Kidney glomerular epithelial cell (primary cell): Measurements from ENCODE around the gene LBHD1.
A peak's percentile ranks its signal among the peaks of the same experiment; 100 is the strongest.
"Not testable (repeated sequence)": the region's sequence is repeated elsewhere in the genome, so short reads cannot be mapped to it uniquely, and the experiment has no call there.

Experiments used
- DNase-seq: peaks from one replicate; lab custom pipeline; 2025; lab: John Stamatoyannopoulos, UW

Gene LBHD1

DNA sequence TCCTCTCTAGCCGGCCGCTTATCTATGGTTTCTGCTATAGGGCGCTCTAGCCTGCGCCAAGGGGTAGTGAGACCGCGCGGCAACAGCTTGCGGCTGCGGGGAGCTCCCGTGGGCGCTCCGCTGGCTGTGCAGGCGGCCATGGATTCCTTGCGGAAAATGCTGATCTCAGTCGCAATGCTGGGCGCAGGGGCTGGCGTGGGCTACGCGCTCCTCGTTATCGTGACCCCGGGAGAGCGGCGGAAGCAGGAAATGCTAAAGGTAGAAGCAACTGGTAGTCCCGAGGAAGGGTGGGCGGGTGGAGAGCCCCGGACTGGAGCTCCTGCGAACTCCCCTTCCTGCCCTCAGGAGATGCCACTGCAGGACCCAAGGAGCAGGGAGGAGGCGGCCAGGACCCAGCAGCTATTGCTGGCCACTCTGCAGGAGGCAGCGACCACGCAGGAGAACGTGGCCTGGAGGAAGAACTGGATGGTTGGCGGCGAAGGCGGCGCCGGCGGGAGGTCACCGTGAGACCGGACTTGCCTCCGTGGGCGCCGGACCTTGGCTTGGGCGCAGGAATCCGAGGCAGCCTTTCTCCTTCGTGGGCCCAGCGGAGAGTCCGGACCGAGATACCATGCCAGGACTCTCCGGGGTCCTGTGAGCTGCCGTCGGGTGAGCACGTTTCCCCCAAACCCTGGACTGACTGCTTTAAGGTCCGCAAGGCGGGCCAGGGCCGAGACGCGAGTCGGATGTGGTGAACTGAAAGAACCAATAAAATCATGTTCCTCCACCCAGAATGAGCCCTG, at the start of gene LBHD1, which contains the start of gene UQCC3:
Gene LBHD1, minus strand, starts transcription at position 660 of the 782 bp plus-strand sequence. CDS start 2,236 bp downstream, outside the sequence.
Gene UQCC3, plus strand, starts transcription at position 66 of the 782 bp plus-strand sequence. Its CDS starts 73 bp downstream, at position 139.
- DNase-seq = peak; percentile 84

GRCh38 chr11:62719302-62719978, 47.4 kb upstream of the LBHD1 start:
- no peak for DNase-seq

DNA sequence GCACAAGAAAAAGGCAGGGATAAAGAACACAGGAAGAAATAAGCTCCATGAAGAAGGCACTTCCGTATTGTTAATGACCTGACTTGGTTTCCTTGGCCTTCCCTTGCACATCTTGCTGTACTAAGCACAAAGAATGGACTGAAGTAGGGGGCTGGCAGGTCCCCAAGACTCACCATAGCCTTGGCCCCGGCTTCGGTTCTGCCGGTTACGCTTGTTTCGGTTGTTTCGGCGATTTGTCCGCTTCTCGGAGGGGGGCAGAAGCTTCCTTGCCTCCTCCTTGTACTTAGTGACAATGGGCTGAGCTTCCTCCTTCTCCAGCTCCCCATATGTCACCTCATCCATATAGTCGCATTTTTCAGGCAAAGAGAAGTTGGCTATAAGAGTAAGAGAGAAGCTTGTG, 44.7 kb upstream of the LBHD1 start:
- no peak for DNase-seq

DNA sequence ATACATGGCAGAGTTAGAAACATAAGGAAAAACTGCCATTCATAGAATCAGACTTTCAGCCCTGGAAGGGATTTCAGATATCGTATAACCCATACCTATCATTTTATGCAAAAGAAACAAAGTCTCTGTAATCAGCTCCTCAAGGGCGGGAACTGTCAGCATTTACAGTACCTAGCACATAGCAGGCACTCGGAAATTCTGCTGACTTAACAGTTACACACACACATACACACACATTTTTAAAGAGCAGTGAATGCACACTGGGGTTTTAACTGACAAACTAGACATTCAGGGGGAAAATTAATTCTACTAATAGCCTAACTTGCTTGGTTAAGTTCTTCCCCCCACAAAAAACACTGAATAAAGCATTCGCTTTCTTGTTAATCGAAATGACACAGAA, 44.1 kb upstream of the LBHD1 start:
- DNase-seq = no peak

DNA sequence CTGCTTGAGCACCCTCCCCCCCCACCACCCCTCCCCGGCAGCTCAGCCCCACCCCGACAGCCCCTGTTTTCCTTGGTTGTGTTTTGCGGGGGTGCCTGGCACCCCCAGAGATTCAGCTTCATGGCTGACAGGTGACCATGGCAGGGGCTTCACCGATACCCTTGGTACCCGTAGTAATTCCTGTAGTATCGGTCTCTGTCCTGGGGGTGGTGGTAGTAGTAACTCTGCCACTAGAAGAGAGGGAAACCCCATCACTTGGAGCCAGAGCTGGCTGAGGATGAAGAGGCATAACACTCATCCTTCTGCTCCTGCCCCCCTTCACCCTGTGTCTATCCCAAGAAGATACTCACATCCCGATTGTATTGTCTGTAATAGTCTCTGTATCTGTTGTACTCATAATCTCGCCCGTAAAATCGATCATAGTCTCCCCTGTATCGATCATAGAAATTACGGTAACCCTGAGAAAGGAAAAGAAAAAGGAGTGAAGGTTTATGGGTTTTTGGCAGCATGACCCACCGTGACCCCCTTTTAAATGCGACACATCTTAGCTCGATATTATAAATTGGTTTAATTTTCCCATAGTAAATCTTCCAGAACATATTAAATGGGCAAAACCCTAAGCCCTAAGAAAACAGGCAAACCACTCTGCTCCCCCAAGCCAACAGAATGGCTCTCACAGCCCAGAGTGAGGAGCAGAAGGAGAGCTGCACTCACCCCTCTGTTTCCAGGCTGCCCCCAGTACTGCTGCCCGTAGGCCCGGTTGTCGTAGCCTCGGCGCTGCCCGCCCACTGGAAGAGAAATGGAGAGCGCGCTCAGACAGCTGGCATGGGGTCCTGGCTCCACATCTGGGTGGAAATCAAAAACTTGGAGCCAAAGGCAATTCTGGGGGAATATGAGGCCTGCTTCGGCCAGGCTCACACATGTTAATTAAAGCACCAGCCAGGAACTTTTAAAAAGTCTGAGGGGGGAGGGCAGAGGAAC, 43.4 kb upstream of the LBHD1 start:
- DNase-seq = no peak

- DNase-seq = peak; percentile 36
Measured at GRCh38 chr11:62713343-62713742, 41.3 kb upstream of the LBHD1 start.

GRCh38 chr11:62712861-62713260, 40.8 kb upstream of the LBHD1 start:
- DNase-seq = no peak

- no peak for DNase-seq
Measured at GRCh38 chr11:62712276-62712812, 40.3 kb upstream of the LBHD1 start.

DNA sequence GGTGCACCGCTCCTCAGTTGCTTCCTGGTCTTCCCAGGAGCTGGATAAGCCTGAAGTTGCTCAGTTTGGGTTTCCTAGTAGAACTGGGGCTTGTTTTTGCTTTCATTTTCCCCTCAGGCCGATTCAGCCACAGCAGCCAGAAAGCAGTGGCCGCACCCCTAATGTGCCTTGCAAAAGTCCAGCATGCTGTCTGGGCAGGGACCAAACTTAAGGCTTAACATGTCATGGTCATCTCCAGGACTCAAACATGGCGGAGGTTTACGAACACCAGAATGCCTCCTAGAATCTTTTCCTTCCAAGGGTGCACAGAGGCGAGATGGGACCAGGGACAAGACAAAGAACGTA, 37.9 kb upstream of the LBHD1 start:
- DNase-seq = no peak

DNA sequence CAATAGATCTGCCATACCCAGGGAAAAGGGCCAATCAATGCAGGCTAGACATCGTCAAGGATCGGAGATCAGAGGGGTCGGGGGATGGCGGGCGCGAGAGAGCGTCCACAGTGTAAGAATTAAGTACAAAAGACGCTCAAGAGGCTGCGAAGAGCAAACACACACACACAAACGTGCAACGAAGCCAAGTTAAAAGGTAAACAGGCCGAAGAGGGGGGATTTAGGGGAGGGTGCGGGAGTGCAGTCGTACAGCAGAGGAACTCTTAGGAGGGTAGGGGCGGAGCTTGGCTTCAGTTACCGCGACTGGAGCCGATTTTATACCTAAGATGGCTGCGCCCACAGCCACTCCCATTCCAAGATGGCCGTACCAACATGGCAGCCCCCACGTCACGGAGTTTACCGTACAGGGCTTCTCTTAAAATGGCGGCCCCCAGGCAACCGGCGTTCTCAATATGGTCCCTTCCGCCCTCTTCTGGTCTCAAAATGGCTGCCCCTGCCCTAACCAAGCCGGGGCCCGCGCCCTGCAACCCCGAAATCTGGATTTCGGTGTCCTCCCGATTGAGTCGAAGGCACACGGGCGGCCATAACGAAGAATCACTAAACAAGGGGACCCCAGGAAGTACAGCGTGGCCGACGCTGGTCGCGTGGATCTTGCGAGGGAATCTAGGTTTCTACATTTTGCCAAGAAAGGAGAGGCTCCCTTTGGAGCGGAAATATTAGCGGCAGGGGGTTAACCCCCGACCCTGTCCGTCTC, 37.4 kb upstream of the LBHD1 start:
- peak; percentile 93 for DNase-seq

- DNase-seq = no peak
Measured at GRCh38 chr11:62708793-62709192, 36.7 kb upstream of the LBHD1 start.

DNA sequence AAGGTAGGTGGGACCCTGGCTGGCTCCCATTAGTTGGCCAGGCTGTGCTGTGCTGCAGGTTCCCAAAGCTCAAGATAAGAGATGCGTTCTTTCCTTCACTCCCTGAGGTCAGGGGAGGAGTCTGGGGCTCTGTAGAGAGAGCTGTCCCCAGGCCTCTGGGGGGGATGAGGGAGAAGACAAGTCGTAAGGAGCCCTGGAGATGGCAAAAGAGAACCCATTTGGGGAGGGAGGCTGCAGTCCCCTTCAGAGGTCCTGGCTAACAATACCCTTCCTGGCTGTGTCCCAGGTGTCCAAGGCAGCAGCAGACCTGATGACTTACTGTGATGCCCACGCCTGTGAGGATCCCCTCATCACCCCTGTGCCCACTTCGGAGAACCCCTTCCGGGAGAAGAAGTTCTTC, 36.3 kb upstream of the LBHD1 start:
- DNase-seq = no peak

DNA sequence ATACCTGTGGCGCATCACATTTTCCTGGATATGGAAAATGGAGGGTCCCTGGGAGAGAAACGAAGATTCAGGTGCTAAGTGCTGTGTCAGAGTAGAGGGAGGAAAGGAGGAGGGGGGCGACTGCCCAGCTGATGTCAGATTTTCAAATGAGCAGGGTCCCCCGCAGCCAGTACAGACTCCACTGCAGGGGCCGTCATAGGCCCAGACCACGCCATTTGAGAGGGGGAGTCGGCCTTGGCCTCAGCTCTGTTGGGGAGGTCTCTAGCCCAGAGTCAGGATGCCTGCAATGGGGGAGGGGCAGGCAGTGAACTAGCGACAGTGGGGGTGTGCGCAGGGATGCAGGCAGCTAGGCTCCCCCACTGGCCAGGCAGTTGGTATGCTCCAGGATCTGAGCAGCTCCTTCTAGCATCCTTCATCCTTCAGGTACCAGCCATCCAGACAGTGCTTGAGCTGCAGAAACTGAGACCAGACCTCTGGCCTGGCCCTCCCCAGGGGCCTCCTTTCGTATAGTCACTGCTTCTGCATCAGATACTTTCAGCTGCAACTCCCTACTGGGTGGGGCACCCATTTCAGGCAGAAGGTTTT, 35.3 kb upstream of the LBHD1 start, which contains the start of the genes BSCL2 and GNG3:
Gene BSCL2, minus strand, starts transcription at position 148 of the 585 bp plus-strand sequence. CDS start 229 bp downstream, outside the sequence.
Gene GNG3, plus strand, starts transcription at position 400 of the 585 bp plus-strand sequence. CDS start 620 bp downstream, outside the sequence.
- DNase-seq = no peak

GRCh38 chr11:62706850-62707247, 34.8 kb upstream of the LBHD1 start:
- DNase-seq = no peak

DNA sequence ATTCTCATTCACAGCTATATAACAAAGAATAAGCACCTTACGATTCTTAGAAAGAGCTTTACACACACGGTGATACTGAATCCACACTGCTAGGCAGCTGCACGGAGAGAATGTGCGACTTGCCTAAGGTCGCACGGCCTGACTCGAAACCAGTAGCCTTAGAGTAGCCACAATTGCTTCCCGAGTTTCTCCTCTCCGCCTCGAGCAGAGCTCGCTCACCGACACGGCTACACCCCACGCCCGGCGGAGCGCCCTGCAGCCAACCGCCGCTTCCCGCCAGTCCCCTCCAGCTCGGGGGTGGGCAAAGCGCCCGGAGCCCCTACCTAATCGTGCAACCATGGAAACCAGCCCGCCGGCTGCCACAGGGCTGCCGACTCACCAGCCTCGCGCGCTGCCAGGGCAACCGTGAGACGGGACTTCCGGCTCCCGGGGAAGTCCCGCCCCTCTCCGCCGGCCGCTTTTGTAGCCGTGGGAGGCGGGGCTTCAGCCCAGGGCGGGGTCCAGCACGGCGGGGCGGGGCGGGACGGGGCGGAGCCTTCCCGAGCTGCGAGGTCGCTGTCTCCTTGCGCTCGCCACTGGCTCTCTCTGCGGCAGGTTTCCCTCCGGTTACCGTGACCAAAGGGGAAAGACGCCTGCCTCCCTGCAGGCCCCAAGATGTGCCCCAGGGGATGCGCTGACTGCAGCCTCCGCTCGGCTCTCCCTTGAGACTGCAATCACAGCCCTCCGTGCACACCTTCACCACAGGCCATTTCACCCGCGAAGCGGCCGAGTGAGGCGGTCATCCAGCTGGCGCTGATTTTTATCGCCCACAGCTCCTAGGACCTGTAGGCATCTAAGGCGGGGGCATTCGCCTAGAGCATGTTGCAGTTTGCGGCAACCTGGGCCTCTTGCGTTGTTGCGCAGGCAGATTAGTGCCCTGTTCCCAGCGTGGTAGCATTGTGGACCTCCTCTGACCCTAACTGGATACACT, 34.1 kb upstream of the LBHD1 start:
- peak; percentile 89 for DNase-seq

DNA sequence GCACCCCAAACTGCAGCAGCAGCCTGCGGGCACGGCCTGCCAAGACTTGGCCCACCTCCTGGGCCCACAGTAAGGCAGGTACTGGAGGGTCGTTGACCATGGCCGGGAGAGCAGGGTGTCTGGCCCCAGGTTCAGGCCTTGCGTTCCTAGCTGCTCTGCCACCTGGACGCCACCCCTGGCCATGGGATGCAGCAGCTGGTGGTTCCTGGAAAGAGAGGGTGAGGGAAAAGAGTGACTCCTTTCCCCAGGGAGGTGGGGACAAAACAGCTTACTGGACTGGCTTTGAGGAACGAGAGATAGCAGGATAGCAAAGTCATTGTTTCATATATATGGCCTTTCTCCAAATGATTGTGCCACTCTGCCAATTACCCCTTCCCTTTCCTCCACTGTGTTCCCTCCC, 33.3 kb upstream of the LBHD1 start:
- DNase-seq = no peak

DNA sequence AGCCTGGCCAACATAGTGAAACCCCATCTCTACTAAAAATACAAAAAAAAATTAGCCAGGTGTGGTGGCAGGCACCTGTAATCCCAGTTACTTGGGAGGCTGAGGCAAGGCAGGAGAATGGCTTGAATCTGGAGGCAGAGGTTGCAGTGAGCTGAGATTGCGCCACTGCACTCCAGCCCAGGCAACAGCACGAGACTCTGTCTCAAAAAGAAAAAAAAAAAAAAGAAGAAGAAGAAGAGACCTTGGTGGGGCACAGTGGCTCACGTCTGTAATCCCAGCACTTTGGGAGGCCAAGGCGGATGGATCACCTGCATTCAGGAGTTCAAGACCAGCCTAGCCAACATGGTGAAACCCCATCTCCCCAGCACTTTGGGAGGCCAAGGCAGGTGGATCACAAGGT, 31.9 kb upstream of the LBHD1 start:
- DNase-seq = not testable (repeated sequence)

GRCh38 chr11:62702246-62702645, 30.2 kb upstream of the LBHD1 start:
- DNase-seq = no peak

GRCh38 chr11:62694455-62695167, 22.5 kb upstream of the LBHD1 start:
- DNase-seq = no peak
